Mucosa of rectum (tissue), 2 donors: ENCODE measurements around the gene MATN1.
"Not testable (repeated sequence)": the region's sequence is repeated elsewhere in the genome, so short reads cannot be mapped to it uniquely, and the experiment has no call there.

Experiments used
- H3K27ac ChIP-seq, 2 donors: one replicate each; pipeline ENCODE4 v1.7.0; 2013; ENCODE audit warnings: inconsistent platforms in 2 of 2, low read depth in 2 of 2, low read length in 2 of 2
- H3K27me3 ChIP-seq, 2 donors: one replicate each; pipeline ENCODE4 v1.7.0; 2013; ENCODE audit warnings: low read length in 2 of 2; ENCODE audit not compliant: control insufficient read depth in 2 of 2, insufficient read depth in 2 of 2
- H3K36me3 ChIP-seq, 2 donors: one replicate each; pipeline ENCODE4 v1.7.0; 2013; ENCODE audit warnings: low read length in 2 of 2; ENCODE audit not compliant: control insufficient read depth in 2 of 2, insufficient read depth in 2 of 2
- H3K4me1 ChIP-seq, 2 donors: one replicate each; pipeline ENCODE4 v1.7.0; 2013; ENCODE audit warnings: low read length in 2 of 2, mild to moderate bottlenecking in 1 of 2; ENCODE audit not compliant: control insufficient read depth in 2 of 2, insufficient read depth in 2 of 2
- H3K4me3 ChIP-seq, 2 donors: one replicate each; pipeline ENCODE4 v1.7.0; 2013; ENCODE audit warnings: low read length in 2 of 2
- H3K9ac ChIP-seq, 2 donors: one replicate each; pipeline ENCODE4 v1.7.0; 2013; ENCODE audit warnings: low read length in 2 of 2, low read depth in 1 of 2, mild to moderate bottlenecking in 1 of 2
- H3K9me3 ChIP-seq, 2 donors: one replicate each; pipeline ENCODE4 v1.7.0; 2013; ENCODE audit warnings: low read length in 2 of 2; ENCODE audit not compliant: control insufficient read depth in 2 of 2
- donor health status: healthy.
- donor health status: Normal muscosa, but diverticular disease.

The MATN1 gene, protein sequence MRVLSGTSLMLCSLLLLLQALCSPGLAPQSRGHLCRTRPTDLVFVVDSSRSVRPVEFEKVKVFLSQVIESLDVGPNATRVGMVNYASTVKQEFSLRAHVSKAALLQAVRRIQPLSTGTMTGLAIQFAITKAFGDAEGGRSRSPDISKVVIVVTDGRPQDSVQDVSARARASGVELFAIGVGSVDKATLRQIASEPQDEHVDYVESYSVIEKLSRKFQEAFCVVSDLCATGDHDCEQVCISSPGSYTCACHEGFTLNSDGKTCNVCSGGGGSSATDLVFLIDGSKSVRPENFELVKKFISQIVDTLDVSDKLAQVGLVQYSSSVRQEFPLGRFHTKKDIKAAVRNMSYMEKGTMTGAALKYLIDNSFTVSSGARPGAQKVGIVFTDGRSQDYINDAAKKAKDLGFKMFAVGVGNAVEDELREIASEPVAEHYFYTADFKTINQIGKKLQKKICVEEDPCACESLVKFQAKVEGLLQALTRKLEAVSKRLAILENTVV

DNA sequence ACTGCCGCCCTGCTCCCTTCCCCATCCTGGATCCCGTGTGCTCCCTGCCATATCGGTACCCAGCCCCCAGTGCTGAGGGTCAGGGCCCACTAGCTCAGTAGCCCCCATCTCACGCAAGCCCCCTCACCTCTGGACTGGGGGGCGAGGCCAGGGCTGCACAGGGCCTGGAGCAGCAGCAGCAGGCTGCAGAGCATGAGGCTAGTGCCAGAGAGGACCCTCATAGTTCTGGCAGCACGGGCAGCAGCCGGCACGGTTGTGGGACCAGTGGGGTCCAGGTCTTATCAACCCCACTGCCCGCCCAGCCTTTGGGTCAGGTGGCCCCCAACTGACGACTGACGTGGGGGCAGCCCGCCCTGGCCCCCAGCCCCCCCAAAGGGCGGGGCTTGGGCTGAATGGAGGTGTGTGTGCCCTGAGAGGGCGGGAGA lies at the start of gene MATN1:
Gene MATN1, minus strand, starts transcription at position 255 of the 425 bp plus-strand sequence. Its CDS starts 34 bp downstream, at position 221.
- no peak within 1 kb of the TSS for H3K27ac ChIP-seq
- H3K36me3 ChIP-seq = peaks cover 0 to 3% of the 10 kb centered on the region in 2 donors
- H3K4me1 ChIP-seq = peaks cover 6 to 11% of the 10 kb centered on the region in 2 donors
- H3K9me3 ChIP-seq = no peaks in the 10 kb centered on the region
- no peak within 1 kb of the TSS for H3K4me3 ChIP-seq
- no peak within 1 kb of the TSS for H3K9ac ChIP-seq
- H3K27me3 ChIP-seq = no peaks in the 10 kb centered on the region

DNA sequence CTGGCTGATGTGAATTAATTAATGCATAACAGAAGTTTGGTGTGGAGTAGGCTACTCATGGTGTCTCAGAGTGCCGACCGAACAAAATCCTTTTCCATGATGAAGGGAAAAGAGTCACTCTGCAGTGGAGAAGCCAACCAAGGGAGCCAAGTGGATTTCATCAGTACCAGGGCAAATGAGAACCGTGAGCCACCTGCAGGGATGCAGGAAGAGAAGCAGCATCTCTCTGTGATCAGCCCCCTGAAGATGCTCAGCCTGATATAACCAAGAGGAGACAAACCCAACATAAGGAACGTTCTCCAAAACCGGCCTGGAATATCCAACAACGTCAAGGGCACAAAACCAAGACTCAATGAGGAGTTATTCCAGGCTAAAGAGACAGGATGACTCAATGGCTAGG lies 47.6 kb upstream of the MATN1 start:
- H3K4me1 ChIP-seq = no peaks in the 10 kb centered on the region
- no peak overlapping the region for H3K27ac ChIP-seq
- no peaks in the 10 kb centered on the region for H3K36me3 ChIP-seq
- no peaks in the 10 kb centered on the region for H3K9me3 ChIP-seq
- no peaks in the 10 kb centered on the region for H3K27me3 ChIP-seq
- H3K4me3 ChIP-seq = no peak overlapping the region
- H3K9ac ChIP-seq = no peak overlapping the region

DNA sequence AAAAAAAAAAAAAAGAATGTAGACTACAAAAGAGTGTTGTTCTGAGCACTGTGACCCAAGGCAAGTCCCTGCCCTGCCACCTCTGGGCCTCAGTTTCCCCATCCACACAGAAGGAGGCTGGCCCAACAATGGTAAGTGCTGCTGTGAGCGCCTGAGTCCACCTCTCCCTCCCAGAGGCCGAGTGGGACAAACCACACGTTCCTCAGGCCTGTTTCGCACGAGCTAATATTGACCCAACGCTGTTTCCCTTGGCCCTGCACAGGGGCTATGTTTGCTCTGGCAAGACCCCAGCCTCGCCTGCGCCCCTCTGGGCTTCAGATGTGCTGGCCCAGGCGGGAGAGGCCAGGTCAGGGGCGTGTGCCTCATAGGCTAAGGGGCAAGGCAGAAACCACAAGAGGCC lies 46.8 kb upstream of the MATN1 start:
- H3K36me3 ChIP-seq = no peaks in the 10 kb centered on the region
- H3K9me3 ChIP-seq = no peaks in the 10 kb centered on the region
- no peaks in the 10 kb centered on the region for H3K27me3 ChIP-seq
- H3K4me1 ChIP-seq = no peaks in the 10 kb centered on the region
- H3K9ac ChIP-seq = no peak overlapping the region
- H3K4me3 ChIP-seq = no peak overlapping the region
- no peak overlapping the region for H3K27ac ChIP-seq

DNA sequence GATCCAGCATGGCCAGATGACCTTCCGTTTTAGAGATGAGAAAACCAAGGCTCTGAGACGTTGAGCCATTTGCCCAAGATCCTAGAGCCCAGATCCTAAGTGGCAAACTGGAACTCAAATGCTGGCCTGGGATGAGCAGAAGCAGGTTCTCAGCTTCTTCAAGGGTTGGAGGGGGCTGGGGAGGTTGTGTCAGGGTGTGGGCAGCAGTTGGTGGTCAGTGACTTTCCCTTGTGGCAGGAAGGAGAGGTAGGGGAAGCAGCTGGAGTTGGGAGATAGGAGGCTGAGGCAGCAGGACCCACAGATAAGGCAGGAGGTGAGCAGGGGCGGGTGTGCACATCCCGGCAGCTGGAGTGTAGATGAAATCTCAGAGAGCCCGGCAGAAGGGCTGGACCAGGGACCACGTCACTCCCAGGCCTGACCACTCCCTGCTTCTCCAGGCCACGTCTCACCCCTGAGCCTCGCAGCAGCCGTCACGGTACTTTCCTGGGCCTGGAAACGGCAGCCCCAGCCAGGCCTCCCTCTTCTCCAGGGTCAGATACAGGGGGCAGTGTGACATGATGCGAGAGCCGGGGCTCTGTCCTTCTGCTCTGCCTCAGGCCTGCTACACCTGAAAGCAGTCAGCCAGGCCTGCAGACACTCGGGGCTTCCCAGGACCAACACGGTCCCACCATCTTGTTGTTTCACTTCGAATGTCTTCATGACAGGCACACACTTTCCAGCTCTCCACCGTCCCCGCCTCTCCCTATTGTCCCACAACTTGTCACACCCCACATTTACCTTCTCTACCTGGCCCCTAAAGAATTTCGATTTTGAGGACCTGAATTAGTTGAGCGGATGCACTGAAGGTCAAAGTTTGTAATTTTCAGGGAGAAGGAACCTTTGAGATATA lies 45.7 kb upstream of the MATN1 start:
- H3K4me3 ChIP-seq = no peak overlapping the region
- H3K9me3 ChIP-seq = no peaks in the 10 kb centered on the region
- no peaks in the 10 kb centered on the region for H3K4me1 ChIP-seq
- no peak overlapping the region for H3K27ac ChIP-seq
- no peaks in the 10 kb centered on the region for H3K27me3 ChIP-seq
- no peaks in the 10 kb centered on the region for H3K36me3 ChIP-seq
- no peak overlapping the region for H3K9ac ChIP-seq

DNA sequence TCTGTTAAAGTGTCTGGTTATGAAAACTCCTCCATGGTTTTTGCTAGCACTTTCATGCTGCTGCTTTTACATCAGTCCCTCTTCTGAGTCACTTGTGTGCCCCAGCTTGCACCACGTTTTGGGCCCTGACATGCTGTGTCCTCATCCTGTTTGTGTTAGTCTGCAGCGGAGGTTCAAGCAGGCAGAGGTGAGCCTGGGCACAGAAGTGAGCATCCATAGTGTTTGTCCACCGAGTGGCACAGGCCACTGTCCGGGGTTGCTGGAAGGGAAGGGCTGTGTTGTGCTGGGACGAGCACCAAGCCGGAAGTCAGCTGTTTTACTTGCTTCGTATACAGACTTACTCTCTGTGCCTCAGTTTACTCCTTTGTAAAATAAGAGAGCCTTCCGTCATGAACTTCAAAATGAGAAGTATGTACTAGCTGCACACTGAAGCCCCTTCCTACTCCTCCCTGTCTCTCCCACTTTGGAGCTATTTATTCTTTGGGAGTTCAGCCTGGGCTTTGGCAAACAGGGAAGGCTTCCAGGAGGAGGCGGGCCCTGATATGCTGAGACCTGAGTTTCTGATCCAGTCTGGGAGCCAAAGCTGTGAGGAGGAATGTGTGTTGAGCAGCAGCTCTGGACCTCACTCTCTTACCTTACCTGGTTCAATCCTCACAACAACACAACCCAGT lies 44.9 kb upstream of the MATN1 start:
- H3K9me3 ChIP-seq = no peaks in the 10 kb centered on the region
- no peak overlapping the region for H3K4me3 ChIP-seq
- no peaks in the 10 kb centered on the region for H3K4me1 ChIP-seq
- no peaks in the 10 kb centered on the region for H3K27me3 ChIP-seq
- H3K9ac ChIP-seq = no peak overlapping the region
- no peaks in the 10 kb centered on the region for H3K36me3 ChIP-seq
- no peak overlapping the region for H3K27ac ChIP-seq

DNA sequence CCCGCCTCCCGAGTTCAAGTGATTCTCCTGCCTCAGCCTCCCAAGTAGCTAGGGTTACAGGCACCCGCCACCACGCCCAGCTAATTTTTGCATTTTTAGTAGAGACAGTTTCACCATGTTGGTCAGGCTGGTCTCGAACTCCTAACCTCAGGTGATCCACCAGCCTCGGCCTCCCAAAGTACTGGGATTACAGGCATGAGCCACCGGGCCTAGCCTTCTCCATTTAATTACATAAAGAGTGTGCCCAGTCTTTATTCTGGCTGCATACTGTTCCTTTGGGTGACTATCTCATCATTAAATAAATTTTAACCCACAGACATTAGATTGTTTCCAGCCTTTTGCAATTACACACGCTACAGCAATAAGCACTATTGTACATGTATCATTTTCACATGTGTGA lies 43.6 kb upstream of the MATN1 start:
- not testable (repeated sequence) for H3K4me1 ChIP-seq, H3K9me3 ChIP-seq, H3K36me3 ChIP-seq, H3K4me3 ChIP-seq, H3K9ac ChIP-seq, H3K27me3 ChIP-seq, H3K27ac ChIP-seq

DNA sequence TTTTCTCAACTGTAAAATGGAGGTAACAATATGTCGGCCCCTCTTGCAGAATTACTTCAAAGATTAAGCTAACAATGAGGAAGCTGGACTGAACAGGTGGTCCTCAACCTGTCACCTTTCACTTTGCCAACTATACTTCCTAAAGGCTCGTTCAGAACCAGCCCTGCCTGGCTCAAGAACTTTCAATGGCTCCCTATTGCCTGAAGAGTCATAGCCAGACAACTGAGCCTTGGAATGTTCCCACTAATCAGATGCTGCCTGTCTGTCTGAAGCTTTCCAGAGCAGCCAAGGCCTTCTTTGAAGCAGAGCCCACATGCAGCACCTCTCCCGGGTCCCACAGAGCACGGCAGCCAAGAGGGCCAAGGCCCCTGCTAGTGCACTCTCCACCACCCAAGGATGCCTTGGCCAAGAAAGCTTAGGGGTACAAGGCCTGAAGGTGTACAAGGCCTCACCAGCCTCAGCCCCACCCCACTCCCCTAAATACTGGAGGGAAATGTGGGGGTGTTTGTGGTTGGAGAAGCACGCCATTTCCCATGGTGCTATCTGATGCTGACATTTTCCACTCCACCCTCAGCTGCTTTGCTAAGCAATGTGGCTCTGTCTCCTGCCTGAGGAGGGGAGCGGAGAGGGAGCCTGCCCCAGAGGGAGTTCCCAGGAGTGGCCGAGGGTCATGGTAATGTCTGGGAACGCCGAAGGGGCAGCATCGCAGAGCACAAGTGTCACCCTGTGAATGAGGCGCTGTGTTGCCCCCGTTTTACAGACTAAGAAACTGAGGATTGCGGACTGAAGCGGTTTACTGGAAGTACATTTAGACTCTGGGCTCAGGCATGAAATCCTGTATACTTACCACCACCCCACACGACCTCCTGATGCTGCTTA lies 42.4 kb upstream of the MATN1 start:
- Histone ChIP-seq H3K36me3 (no peaks in the 10 kb centered on the region), H3K4me1 (peaks cover 0 to 6% of the 10 kb centered on the region in 2 donors), H3K9ac (no peak overlapping the region), H3K27ac (no peak overlapping the region), H3K9me3 (no peaks in the 10 kb centered on the region), H3K27me3 (no peaks in the 10 kb centered on the region), H3K4me3 (no peak overlapping the region)

DNA sequence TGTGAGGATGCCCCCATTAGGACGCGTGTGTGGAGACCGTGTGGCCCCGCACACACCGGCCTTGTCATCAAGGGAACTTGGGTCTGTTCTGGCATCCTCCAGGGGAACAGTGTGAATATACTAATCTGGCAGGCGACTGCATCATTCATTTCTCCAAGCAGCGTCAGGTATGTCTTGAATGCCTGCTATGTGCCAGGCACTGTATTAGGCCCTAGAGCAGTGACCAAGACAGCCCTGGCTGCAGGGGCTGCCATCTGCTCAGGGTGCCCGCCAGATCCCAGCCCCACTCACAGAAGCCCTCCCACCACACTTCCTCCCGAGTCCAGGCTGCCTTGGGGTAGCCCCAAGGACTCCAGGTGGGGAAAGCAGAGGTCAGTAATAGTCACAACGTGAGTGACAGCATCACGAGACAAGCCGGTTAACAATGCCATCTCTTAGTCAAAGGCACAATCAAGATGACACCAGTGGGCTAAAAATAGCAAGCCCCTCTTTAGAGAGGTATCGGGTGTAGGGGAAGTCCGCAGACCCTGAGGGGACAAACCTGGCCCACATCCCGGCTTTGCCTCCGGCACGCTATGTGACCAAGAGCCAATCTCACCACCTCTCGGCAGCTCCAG lies 41.7 kb upstream of the MATN1 start:
- H3K4me1 ChIP-seq = peaks cover 0 to 11% of the 10 kb centered on the region in 2 donors
- H3K36me3 ChIP-seq = no peaks in the 10 kb centered on the region

DNA sequence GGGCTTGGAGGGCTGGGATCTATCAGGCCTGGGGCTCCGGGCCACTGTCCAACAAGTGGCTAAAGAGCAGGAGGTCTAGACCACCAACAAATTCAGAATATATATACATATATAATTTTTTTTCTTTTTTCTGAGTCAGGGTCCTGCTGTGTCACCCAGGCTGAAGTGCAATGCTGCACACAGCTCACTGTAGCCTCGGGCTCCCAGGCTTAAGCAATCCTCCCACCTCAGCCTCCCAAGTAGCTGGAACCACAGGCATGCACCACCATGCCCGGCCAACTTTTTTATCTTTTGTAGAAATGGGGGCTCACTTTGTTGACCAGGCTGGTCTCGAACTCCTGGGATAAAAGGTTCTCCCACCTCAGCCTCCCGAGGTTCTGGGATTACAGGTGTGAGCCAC lies 41.0 kb upstream of the MATN1 start:
- H3K27me3 ChIP-seq = no peaks in the 10 kb centered on the region
- H3K4me3 ChIP-seq = no peak overlapping the region
- H3K27ac ChIP-seq = no peak overlapping the region
- peaks cover 0 to 12% of the 10 kb centered on the region in 2 donors for H3K4me1 ChIP-seq
- H3K36me3 ChIP-seq = no peaks in the 10 kb centered on the region
- no peak overlapping the region for H3K9ac ChIP-seq
- H3K9me3 ChIP-seq = no peaks in the 10 kb centered on the region

More for the DNA sequence above, 41.7 kb upstream of the MATN1 start:
- Histone ChIP-seq H3K9ac (no peak overlapping the region), H3K9me3 (no peaks in the 10 kb centered on the region), H3K4me3 (no peak overlapping the region), H3K27me3 (no peaks in the 10 kb centered on the region), H3K27ac (no peak overlapping the region)
